HCT116 (cell line): ENCODE measurements around the gene BBS9. TPM values are rescaled to one million over a fixed set of nuclear protein-coding genes. Genes with fewer than 3 reads are reported as not detected.

ENCODE experiments used
- ATAC-seq: fragments of 200-7000 bp; cut with Tn5 transposase; 2 replicates; pipeline ENCODE4 v1.9.1; 2020; ENCODE audit warnings: mild to moderate bottlenecking, moderate library complexity
- BruUV-seq: library from RNA; stranded (reverse); fragments of 400-500 nt; replicated peaks from 2 replicates; lab custom pipeline; 2021; lab: Mats Ljungman, UMichigan
- CTCF ChIA-PET: fragments of 300-600 bp; sonication (Branson Sonifier 250); formaldehyde crosslinking; loops from one replicate; lab custom pipeline; 2021; ENCODE audit warnings: antibody characterized with exemption; lab: Charles Lee
- POLR2A ChIA-PET: fragments of 300-600, 350-600 bp; sonication (Branson Sonifier 250); formaldehyde crosslinking; loops from one replicate; lab custom pipeline; 2021; ENCODE audit warnings: antibody characterized with exemption; lab: Charles Lee
- RAD21 ChIA-PET, 2 experiments: fragments of 300-600 bp; sonication (Branson Sonifier 250); formaldehyde crosslinking; loops; one replicate each; lab custom pipeline; 2023; ENCODE audit warnings: low total read pairs in 2 of 2; ENCODE audit not compliant: uncharacterized antibody in 2 of 2, unreplicated experiment in 2 of 2, low non-redundant PET in 1 of 2; lab: Charles Lee
- DNase-seq: peaks from one replicate; pipeline ENCODE4 v3.0.0-alpha.2; 2010; ENCODE audit warnings: low read depth, low spot score
- H2AFZ ChIP-seq: fragments of 200-600 bp; shearing (Covaris generic), sonication (generic); 2 replicates; pipeline ENCODE4 v1.6.1; 2017; ENCODE audit warnings: low read depth, mixed run types, mixed read lengths, antibody characterized with exemption, low read length; ENCODE audit not compliant: poor library complexity, severe bottlenecking
- H3K27ac ChIP-seq: 2 replicates; pipeline ENCODE4 v1.5.1; 2012; ENCODE audit warnings: low read depth, low read length
- H3K27me3 ChIP-seq: fragments of 200-600 bp; sonication (generic); 2 replicates; pipeline ENCODE4 v1.6.1; 2016; ENCODE audit warnings: mixed run types, low read length, mixed read lengths; ENCODE audit not compliant: insufficient read depth
- H3K36me3 ChIP-seq, 2 experiments: fragments of 200-500 bp in 1 of 2; fragments of 200-600 bp in 1 of 2; sonication (Bioruptor generic) in 1 of 2; sonication (generic) in 1 of 2; 2 replicates each; pipeline versions ENCODE4 v1.5.1 to v1.6.1; 2014 to 2016; ENCODE audit warnings: low read length in 2 of 2, inconsistent platforms in 1 of 2, mixed read lengths in 1 of 2, mixed run types in 1 of 2; ENCODE audit not compliant: insufficient read depth in 2 of 2, control insufficient read depth in 1 of 2
- H3K4me1 ChIP-seq, 2 experiments: fragments of 200-600 bp in 1 of 2; sonication (generic) in 1 of 2; 2 replicates each; pipeline versions ENCODE4 v1.5.1 to v1.6.1; 2012 to 2017; ENCODE audit warnings: low read length in 2 of 2, inconsistent platforms in 1 of 2, mild to moderate bottlenecking in 1 of 2, mixed read lengths in 1 of 2, mixed run types in 1 of 2, moderate library complexity in 1 of 2; ENCODE audit not compliant: insufficient read depth in 2 of 2, control insufficient read depth in 1 of 2
- H3K4me2 ChIP-seq: fragments of 200-600 bp; sonication (generic); 2 replicates; pipeline ENCODE4 v1.6.1; 2017; ENCODE audit warnings: mixed run types, low read length, mixed read lengths
- H3K4me3 ChIP-seq, 2 experiments: fragments of 200-600 bp in 1 of 2; sonication (generic) in 1 of 2; replicated peaks in 1 of 2; 2 replicates each; pipeline ENCODE4 v1.5.1; 2011 to 2016; ENCODE audit warnings: low read length in 2 of 2, control low read depth in 1 of 2, low read depth in 1 of 2, mild to moderate bottlenecking in 1 of 2, mixed read lengths in 1 of 2, mixed run types in 1 of 2
- H3K79me2 ChIP-seq: fragments of 200-600 bp; sonication (generic); 2 replicates; pipeline ENCODE4 v1.6.1; 2017; ENCODE audit warnings: mild to moderate bottlenecking, mixed run types, low read length, moderate library complexity, mixed read lengths; ENCODE audit not compliant: insufficient read depth
- H3K9ac ChIP-seq: fragments of 200-600 bp; sonication (generic); 2 replicates; pipeline ENCODE4 v1.6.1; 2016; ENCODE audit warnings: low read length, mixed read lengths
- H3K9me2 ChIP-seq: fragments of 200-600 bp; sonication (generic), shearing (Covaris generic); 2 replicates; pipeline ENCODE4 v1.6.1; 2017; ENCODE audit warnings: mixed run types, mild to moderate bottlenecking, moderate library complexity; ENCODE audit not compliant: insufficient read depth
- H3K9me3 ChIP-seq, 2 experiments: fragments of 200-500 bp in 1 of 2; fragments of 200-600 bp in 1 of 2; sonication (Bioruptor generic) in 1 of 2; sonication (generic) in 1 of 2; 2 replicates each; pipeline ENCODE4 v1.6.1; 2014 to 2017; ENCODE audit warnings: low read length in 2 of 2, mixed read lengths in 2 of 2, inconsistent platforms in 1 of 2, low read depth in 1 of 2, mild to moderate bottlenecking in 1 of 2, mixed run types in 1 of 2, moderate library complexity in 1 of 2; ENCODE audit not compliant: control insufficient read depth in 1 of 2, insufficient read depth in 1 of 2
- H4K20me1 ChIP-seq: fragments of 200-600 bp; sonication (generic), shearing (Covaris generic); 2 replicates; pipeline ENCODE4 v1.6.1; 2017; ENCODE audit warnings: mixed run types, mild to moderate bottlenecking, moderate library complexity; ENCODE audit not compliant: insufficient read depth
- ELF1 ChIP-seq: IDR thresholded peaks from 2 replicates; pipeline ENCODE4 v1.6.1; 2012; ENCODE audit warnings: low read depth, borderline replicate concordance
- EZH2 ChIP-seq: fragments of 200-600 bp; sonication (generic); IDR thresholded peaks from 2 replicates; pipeline ENCODE4 v1.6.1; 2017; ENCODE audit warnings: antibody characterized with exemption, mixed run types
- FOSL1 ChIP-seq: IDR thresholded peaks from 2 replicates; pipeline ENCODE4 v1.6.1; 2012; ENCODE audit warnings: low read depth
- JUND ChIP-seq: IDR thresholded peaks from 2 replicates; pipeline ENCODE4 v1.6.1; 2012
- POLR2A ChIP-seq: IDR thresholded peaks from 2 replicates; pipeline ENCODE4 v1.7.0; 2011; ENCODE audit warnings: borderline replicate concordance; ENCODE audit not compliant: insufficient read depth, insufficient read length; ENCODE audit errors: extremely low read depth
- POLR2AphosphoS5 ChIP-seq: IDR thresholded peaks from 2 replicates; pipeline ENCODE4 v1.6.1; 2011; ENCODE audit warnings: mild to moderate bottlenecking, low read depth, low read length, moderate library complexity
- SIN3A ChIP-seq: IDR thresholded peaks from 2 replicates; pipeline ENCODE4 v1.6.1; 2012; ENCODE audit warnings: low read depth
- SP1 ChIP-seq: IDR thresholded peaks from 2 replicates; pipeline ENCODE4 v1.6.1; 2012; ENCODE audit warnings: low read depth
- SRF ChIP-seq: IDR thresholded peaks from 2 replicates; pipeline ENCODE4 v1.6.1; 2012; ENCODE audit warnings: low read depth
- ZNF274 ChIP-seq: fragments of 200-500 bp; sonication (Bioruptor generic); IDR thresholded peaks from 2 replicates; pipeline ENCODE4 v1.6.1; 2014; ENCODE audit warnings: mild to moderate bottlenecking, low read depth, low read length, inconsistent platforms
- intact Hi-C: fragments of 100-400 bp; cut with micrococcal nuclease; formaldehyde crosslinking; loops from 2 replicates; pipeline ENCODE4 v1.10.0; 2022
- total RNA-seq: library from RNA; stranded (reverse); gene quantifications from one replicate; pipeline ENCODE4 v1.2.1, GENCODE V29; 2021; ENCODE audit not compliant: unreplicated experiment
- TF ChIP-seq, protein P1 (sequence below): IDR thresholded peaks from 2 replicates; pipeline ENCODE4 v1.6.1; 2012; ENCODE audit warnings: low read depth
- TF ChIP-seq, protein P2 (sequence below): IDR thresholded peaks from 2 replicates; pipeline ENCODE4 v1.6.1; 2012
- TF ChIP-seq, protein P3 (sequence below), 3 experiments: fragments of 200-600 bp in 1 of 3; sonication (generic) in 1 of 3; IDR thresholded peaks in 2 of 3; conservative IDR thresholded peaks in 1 of 3; 2 replicates each; pipeline ENCODE4 v1.5.1; 2012 to 2017; ENCODE audit warnings: low read depth in 2 of 3, low read length in 2 of 3, antibody characterized with exemption in 1 of 3, borderline replicate concordance in 1 of 3, control low read depth in 1 of 3, mild to moderate bottlenecking in 1 of 3, mixed read lengths in 1 of 3, mixed run types in 1 of 3, moderate library complexity in 1 of 3; ENCODE audit not compliant: insufficient read depth in 1 of 3

The BBS9 gene
- total RNA-seq, 1 experiment from 2014 or later = 7.1 TPM

- Histone ChIP-seq H3K4me2 (no peak overlapping the region), H3K27ac (no peak overlapping the region), H3K9me2 (no peaks in the 10 kb centered on the region), H3K36me3 (no peaks in the 10 kb centered on the region), H3K9ac (no peak overlapping the region)
- POLR2A ChIA-PET = no interaction called here
- intact Hi-C loops = no loop called here
- DNase-seq = no peak
- TF ChIP-seq SIN3A (no peak), SP1 (no peak), SRF (no peak), FOSL1 (no peak), POLR2AphosphoS5 (no peak), ZNF274 (no peak), JUND (no peak), POLR2A (no peak), ELF1 (no peak), EZH2 (no peak)
- TF ChIP-seq, protein P1, sequence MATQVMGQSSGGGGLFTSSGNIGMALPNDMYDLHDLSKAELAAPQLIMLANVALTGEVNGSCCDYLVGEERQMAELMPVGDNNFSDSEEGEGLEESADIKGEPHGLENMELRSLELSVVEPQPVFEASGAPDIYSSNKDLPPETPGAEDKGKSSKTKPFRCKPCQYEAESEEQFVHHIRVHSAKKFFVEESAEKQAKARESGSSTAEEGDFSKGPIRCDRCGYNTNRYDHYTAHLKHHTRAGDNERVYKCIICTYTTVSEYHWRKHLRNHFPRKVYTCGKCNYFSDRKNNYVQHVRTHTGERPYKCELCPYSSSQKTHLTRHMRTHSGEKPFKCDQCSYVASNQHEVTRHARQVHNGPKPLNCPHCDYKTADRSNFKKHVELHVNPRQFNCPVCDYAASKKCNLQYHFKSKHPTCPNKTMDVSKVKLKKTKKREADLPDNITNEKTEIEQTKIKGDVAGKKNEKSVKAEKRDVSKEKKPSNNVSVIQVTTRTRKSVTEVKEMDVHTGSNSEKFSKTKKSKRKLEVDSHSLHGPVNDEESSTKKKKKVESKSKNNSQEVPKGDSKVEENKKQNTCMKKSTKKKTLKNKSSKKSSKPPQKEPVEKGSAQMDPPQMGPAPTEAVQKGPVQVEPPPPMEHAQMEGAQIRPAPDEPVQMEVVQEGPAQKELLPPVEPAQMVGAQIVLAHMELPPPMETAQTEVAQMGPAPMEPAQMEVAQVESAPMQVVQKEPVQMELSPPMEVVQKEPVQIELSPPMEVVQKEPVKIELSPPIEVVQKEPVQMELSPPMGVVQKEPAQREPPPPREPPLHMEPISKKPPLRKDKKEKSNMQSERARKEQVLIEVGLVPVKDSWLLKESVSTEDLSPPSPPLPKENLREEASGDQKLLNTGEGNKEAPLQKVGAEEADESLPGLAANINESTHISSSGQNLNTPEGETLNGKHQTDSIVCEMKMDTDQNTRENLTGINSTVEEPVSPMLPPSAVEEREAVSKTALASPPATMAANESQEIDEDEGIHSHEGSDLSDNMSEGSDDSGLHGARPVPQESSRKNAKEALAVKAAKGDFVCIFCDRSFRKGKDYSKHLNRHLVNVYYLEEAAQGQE = no peak
- TF ChIP-seq, protein P2, sequence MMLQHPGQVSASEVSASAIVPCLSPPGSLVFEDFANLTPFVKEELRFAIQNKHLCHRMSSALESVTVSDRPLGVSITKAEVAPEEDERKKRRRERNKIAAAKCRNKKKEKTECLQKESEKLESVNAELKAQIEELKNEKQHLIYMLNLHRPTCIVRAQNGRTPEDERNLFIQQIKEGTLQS = no peak
- TF ChIP-seq, protein P3, sequence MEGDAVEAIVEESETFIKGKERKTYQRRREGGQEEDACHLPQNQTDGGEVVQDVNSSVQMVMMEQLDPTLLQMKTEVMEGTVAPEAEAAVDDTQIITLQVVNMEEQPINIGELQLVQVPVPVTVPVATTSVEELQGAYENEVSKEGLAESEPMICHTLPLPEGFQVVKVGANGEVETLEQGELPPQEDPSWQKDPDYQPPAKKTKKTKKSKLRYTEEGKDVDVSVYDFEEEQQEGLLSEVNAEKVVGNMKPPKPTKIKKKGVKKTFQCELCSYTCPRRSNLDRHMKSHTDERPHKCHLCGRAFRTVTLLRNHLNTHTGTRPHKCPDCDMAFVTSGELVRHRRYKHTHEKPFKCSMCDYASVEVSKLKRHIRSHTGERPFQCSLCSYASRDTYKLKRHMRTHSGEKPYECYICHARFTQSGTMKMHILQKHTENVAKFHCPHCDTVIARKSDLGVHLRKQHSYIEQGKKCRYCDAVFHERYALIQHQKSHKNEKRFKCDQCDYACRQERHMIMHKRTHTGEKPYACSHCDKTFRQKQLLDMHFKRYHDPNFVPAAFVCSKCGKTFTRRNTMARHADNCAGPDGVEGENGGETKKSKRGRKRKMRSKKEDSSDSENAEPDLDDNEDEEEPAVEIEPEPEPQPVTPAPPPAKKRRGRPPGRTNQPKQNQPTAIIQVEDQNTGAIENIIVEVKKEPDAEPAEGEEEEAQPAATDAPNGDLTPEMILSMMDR (IDR thresholded peaks at IDR 0.05 in 2 of 3, conservative IDR thresholded peaks at IDR 0.05 in 1 of 3; ENCODE audit: borderline replicate concordance in 1 of 3, insufficient read depth in 1 of 3, low read depth in 2 of 3, low read length in 2 of 3) = no peak
- TF ChIP-seq, all 23 proteins: peak for 0
- ChIA-PET CTCF (no interaction called here), RAD21 (no interaction called here)
- Histone ChIP-seq H3K9me3 (0 out of 4 replicates have a peak, but pooled peaks cover 0 to 3% of the 10 kb centered on the region in 2 experiments), H2AFZ (no peak overlapping the region), H3K4me1 (no peaks in the 10 kb centered on the region), H3K27me3 (no peaks in the 10 kb centered on the region), H3K4me3 (no peak overlapping the region), H4K20me1 (no peaks in the 10 kb centered on the region), H3K79me2 (no peaks in the 10 kb centered on the region)
- ATAC-seq = no peak
- BruUV-seq = no TSS peak
Measured at GRCh38 chr7:33215992-33216391, 86.6 kb downstream of the BBS9 start.
